ENCODE data around the gene U2AF2. TPM values are rescaled to one million over a fixed set of nuclear protein-coding genes. Genes with fewer than 3 reads are reported as not detected.
A peak's percentile ranks its signal among the peaks of the same experiment; 100 is the strongest.

The U2AF2 gene
- total RNA-seq, 4 donors from 2014 or later, result 85.0 to 112 (median 99.7) TPM

GRCh38 chr19:55667958-55668357, 13.1 kb downstream of the U2AF2 start:
- Histone ChIP-seq H3K4me1 (peaks cover 0 to 40% (median 5%) of the 10 kb centered on the region in 3 donors), H3K36me3 (peaks cover 57 to 99% (median 68%) of the 10 kb centered on the region in 3 donors), H3K27ac (peak overlapping the region; percentile 12 to 65 (median 48)), H3K27me3 (no peaks in the 10 kb centered on the region), H3K4me3 (no peak overlapping the region), H3K9me3 (no peaks in the 10 kb centered on the region)
- TF ChIP-seq CTCF (IDR thresholded peaks at IDR 0.05), result no peak
- no peak for TF ChIP-seq POLR2A (IDR thresholded peaks at IDR 0.05)
- intact Hi-C loops (cut with DNase I), result no loop called here
- 31 to 37% methylated on average over 2 of the region's 11 CpGs for WGBS, 2 donors
- no peak for DNase-seq

- WGBS, 2 donors, result 80 to 93% methylated on average over 1 to 3 of the region's 30 CpGs
- no peaks in the 10 kb centered on the region for H3K27me3 ChIP-seq
- intact Hi-C loops (cut with DNase I), result no loop called here
- H3K36me3 ChIP-seq, result peaks cover 49 to 99% (median 60%) of the 10 kb centered on the region in 3 donors
- no peak for DNase-seq
- H3K4me1 ChIP-seq, result peaks cover 0 to 48% (median 5%) of the 10 kb centered on the region in 3 donors
- no peaks in the 10 kb centered on the region for H3K9me3 ChIP-seq
- H3K27ac ChIP-seq, result peak overlapping the region in 2 of 4 donors; percentile 40 to 65
- TF ChIP-seq CTCF (IDR thresholded peaks at IDR 0.05) (no peak), POLR2A (IDR thresholded peaks at IDR 0.05) (no peak)
- no peak overlapping the region for H3K4me3 ChIP-seq
Observed at GRCh38 chr19:55668603-55669348, 13.9 kb downstream of the U2AF2 start.

GRCh38 chr19:55669418-55670279, 14.8 kb downstream of the U2AF2 start:
- H3K27me3 ChIP-seq, result no peaks in the 10 kb centered on the region
- WGBS, 2 donors, result 85 to 87% methylated on average over 27 to 29 of the region's 43 CpGs
- peaks cover 47 to 96% (median 51%) of the 10 kb centered on the region in 3 donors for H3K36me3 ChIP-seq
- intact Hi-C loops (cut with DNase I), result no loop called here
- H3K9me3 ChIP-seq, result no peaks in the 10 kb centered on the region
- no peak overlapping the region for H3K27ac ChIP-seq
- H3K4me1 ChIP-seq, result peaks cover 7 to 57% (median 13%) of the 10 kb centered on the region in 3 donors
- no peak overlapping the region for H3K4me3 ChIP-seq
- DNase-seq, result no peak
- TF ChIP-seq POLR2A (IDR thresholded peaks at IDR 0.05) (no peak), CTCF (IDR thresholded peaks at IDR 0.05) (no peak)

- DNase-seq, result no peak
- Histone ChIP-seq H3K4me1 (peaks cover 8 to 59% (median 14%) of the 10 kb centered on the region in 3 donors), H3K4me3 (no peak overlapping the region), H3K27ac (no peak overlapping the region), H3K9me3 (no peaks in the 10 kb centered on the region), H3K27me3 (no peaks in the 10 kb centered on the region), H3K36me3 (peaks cover 46 to 89% (median 51%) of the 10 kb centered on the region in 3 donors)
- intact Hi-C loops (cut with DNase I), result no loop called here
- 78 to 81% methylated on average over 14 to 22 of the region's 23 CpGs for WGBS, 2 donors
- TF ChIP-seq POLR2A (IDR thresholded peaks at IDR 0.05), result no peak
- no peak for TF ChIP-seq CTCF (IDR thresholded peaks at IDR 0.05)
Observed at GRCh38 chr19:55670280-55671053, 15.6 kb downstream of the U2AF2 start.

All from esophagus squamous epithelium (tissue), 5 donors.